NCI-H1105 treated with DMSO at 0.1 percent for 48 hours (cell line): ENCODE results near the gene TP53AIP1.

Experiments
- DNase-seq: peaks from one replicate; lab custom pipeline; 2025; lab: John Stamatoyannopoulos, UW

Gene TP53AIP1, protein sequence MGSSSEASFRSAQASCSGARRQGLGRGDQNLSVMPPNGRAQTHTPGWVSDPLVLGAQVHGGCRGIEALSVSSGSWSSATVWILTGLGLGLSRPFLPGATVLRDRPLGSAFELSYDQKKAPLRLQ

GRCh38 chr11:128942817-128943427 is at the start of gene TP53AIP1:
Gene TP53AIP1, minus strand, starts transcription at chr11:128942871. Its CDS starts 5,053 bp downstream, at chr11:128937818.
- no peak for DNase-seq

DNA sequence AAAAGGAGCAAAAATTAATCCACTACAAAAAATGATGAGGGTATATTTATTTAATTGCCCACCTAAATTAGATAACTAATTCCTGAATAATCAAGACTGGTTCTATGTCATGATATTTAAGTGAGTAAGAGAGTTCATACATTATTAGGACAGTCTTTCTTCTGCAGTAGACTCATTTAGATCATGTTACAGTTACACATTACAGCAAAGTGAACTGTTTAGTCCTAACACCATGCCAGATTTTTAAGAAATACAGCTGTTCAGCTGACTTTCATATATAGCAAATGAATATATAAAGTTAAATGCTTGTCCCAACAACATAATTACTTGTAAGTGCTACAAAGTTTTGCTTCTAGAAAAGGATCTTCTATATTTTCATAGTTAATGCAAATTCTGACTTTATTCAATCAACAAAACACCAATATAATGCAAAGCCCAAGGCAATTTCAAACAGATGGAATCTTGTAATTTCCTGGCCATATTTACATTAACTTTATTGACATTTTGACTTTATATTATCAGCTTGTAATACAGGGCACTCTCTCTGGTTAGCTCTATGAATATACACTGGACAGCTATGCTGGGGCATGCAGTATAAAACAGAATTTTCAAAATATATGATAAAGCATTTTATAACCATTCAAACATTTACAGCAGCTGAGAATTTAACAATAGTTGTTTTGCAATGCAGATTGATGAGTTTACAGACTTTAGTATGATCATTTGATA is 45.7 kb upstream of the TP53AIP1 start:
- DNase-seq = no peak

DNA sequence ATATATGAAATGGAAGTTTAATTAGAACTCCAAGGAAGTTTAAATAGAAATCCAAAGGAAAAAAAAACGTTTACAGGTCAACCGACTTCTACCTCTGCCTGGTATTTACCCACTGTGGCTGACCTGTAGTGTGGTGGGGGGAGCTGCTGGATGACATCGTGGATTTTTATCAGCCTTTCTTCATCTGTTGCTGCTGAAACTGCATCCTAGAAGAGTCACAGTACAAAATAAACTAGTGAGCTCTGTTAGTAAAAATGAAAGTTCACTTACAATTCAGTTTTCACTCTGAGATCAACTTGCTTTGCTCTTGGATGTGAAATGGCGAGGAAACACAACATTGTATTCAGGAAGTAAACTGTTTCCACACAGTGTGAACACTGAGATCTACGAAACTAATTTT is 43.2 kb upstream of the TP53AIP1 start:
- no peak for DNase-seq

DNA sequence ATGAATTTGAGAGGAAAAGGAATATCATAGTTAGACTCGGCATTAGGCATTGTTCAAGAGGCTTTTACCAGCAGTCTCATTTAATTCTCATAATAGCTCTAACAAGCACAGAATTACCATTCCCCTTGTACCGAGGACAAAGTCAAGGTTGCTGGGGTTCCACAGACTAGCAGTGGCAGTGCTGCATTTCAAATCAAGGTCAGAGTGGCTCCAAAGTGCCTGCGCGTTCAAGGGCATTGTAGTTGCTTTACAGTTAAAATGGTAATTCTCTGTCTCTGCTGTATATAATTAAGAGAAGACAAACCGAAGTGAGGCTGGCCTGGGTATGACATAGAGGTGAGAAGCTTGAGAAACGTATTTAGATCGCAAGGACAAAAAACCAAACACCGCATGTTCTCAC is 40.4 kb upstream of the TP53AIP1 start:
- no peak for DNase-seq

DNA sequence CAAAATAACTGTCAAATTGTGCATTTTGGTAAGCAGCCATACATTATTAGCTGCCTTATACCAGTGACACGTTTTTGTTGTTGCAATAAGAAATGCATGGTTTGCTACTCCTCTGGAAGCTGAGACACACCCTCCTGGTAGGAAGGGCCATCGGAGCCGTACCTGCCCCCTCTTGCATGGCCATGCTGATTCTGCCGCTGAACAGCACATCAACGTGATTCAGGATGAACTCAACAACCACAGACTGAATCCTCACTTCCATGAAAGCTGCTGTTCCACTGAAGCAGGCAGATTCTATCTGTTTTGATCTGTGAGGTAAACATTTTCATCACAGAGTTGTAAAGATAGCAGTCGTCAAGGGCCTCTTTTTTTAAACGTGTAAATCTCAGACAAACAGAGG is 38.6 kb upstream of the TP53AIP1 start:
- DNase-seq = no peak

- no peak for DNase-seq
Measured at GRCh38 chr11:128970598-128971190, 28.0 kb upstream of the TP53AIP1 start.

DNA sequence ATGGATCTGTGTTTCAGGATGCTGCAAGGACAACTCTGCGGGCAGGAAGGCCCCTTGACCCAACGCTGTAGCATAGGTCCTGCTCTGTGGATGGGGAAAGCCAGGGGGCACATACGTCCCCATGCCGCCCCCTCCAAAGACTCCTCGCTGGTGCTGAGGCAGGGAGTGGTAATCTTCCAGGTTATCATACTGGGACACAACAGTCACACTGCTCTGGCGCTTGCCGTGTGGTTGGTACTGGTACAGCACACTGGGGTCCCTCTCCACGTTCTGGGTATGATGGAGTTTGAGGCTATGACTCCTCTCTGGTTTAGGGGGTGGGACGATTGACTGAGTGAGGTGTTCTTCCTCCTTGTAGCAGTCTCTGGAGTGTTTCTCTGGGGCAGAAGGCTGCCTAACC is 26.2 kb upstream of the TP53AIP1 start:
- no peak for DNase-seq

- no peak for DNase-seq
Measured at GRCh38 chr11:128967578-128967977, 24.9 kb upstream of the TP53AIP1 start.

- no peak for DNase-seq
Measured at GRCh38 chr11:128965485-128965884, 22.8 kb upstream of the TP53AIP1 start.

DNA sequence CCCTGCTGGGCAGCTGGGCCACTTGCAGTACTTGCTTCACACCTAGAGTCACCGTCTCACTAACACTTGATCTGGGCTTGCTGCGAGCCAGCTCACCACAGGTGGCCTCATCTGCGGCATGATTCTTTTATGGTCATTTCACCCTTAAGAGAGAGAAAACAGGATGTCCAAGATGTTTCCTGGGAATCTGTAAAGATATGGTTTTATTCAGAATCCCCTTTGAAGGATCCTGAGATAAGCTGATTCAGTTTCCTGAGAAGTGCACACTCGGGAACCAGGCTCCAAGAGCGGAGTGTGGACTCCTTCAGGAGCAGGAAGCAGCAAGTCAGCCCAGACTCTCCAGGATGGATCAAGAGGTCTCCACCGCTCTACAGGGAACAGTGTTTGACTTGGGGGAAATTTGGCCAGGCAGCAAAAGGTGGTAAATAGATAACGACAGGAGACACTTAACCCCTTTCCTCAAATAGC is 21.8 kb upstream of the TP53AIP1 start:
- DNase-seq = no peak

- no peak for DNase-seq
Measured at GRCh38 chr11:128963744-128964325, 21.2 kb upstream of the TP53AIP1 start.

DNA sequence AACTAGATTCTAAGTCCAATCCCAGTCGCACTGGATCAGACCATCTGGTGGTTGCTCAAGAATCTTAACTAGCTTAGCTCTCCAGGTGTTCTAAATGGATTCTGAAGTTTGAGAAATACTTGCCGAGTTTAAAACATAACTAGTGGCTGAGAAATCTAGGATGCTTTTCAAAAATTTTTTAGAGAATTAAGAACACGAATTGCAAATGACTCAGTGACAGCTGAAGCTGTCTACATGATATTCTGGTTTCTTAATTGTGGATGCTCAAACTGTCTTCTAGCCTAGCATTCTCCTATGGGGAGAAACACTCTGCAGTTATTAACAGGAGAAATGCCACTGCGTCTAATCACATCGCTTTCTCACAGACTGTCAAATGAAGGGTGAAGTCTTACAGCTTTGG is 20.2 kb upstream of the TP53AIP1 start:
- no peak for DNase-seq

DNA sequence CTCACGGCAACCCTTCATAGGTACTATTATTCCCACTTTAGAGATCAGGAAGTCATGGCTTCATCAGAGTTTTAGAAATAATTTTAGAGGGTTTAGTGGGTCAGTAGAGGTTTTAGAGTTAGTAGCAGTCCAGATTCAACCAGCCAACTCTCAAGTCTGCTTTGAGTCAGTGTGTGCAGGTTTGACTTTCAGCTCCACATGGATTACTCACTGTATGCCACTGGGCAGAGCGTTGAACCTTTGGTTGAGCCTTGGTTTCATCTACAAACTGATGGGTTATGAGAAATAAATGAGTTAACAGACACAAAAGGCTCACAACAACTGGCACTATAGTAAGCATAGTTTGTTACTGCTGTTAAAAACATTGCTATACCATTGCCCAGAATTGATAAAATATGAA is 19.0 kb upstream of the TP53AIP1 start:
- no peak for DNase-seq

- no peak for DNase-seq
Measured at GRCh38 chr11:128957202-128957482, 14.5 kb upstream of the TP53AIP1 start.

GRCh38 chr11:128956401-128957201 is 13.9 kb upstream of the TP53AIP1 start:
- peak; percentile 90 for DNase-seq

- no peak for DNase-seq
Measured at GRCh38 chr11:128955636-128956035, 13.0 kb upstream of the TP53AIP1 start.

- DNase-seq = no peak
Measured at GRCh38 chr11:128953151-128953550, 10.5 kb upstream of the TP53AIP1 start.

DNA sequence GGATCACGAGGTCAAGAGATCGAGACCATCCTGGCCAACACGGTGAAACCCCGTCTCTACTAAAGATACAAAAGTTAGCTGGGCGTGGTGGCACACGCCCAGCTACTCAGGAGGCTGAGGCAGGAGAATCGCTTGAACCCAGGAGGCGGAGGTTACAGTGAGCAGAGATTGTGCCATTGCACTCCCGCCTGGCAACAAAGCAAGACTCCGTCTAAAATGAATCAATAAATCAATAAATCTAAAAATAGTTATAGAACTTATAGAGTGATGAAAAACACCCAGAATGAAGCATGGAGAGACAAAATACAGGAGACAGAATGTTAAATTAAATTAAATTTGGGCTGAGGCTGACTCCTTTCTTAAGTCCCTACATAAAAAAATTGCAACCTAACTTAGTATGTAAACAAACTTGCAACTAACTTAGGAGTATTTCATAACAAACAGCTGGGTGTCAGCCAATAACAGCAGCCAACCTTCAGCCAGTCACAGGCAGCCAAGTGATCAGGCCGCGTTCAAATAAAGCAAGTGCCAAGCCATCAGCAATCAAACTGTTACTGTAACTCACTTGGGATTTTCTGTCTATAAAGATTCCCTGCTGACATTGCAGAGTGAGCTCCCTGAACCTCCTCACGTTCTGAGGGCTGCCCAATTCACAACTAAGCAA is 7.3 kb upstream of the TP53AIP1 start:
- DNase-seq = no peak

DNA sequence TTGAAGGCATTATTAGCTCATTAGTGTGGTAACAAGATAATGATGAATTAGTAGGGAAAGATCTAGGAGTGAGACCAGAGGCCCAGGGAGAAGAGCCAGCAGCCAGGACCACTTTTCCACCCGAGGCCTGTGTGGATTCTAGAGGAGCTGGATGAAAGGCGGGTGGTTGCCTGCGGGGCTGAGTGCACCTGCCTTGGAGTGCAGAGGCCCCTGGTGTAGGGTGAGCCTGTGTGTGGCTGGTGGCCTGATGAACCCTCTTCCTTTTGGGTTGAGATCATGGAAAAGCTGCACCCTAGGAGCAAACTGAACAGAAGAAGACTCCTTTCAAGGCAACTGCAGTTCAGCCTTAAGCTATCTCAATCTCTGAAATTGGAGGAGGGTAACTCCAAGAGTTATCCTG is 5.9 kb upstream of the TP53AIP1 start:
- DNase-seq = peak; percentile 16

GRCh38 chr11:128947773-128948172 is 5.1 kb upstream of the TP53AIP1 start:
- DNase-seq = no peak

- DNase-seq = no peak
Measured at GRCh38 chr11:128946648-128947047, 4.0 kb upstream of the TP53AIP1 start.
